ENCODE results near the gene C19orf53. TPM values are rescaled to one million over a fixed set of nuclear protein-coding genes. Genes with fewer than 3 reads are reported as not detected.

The C19orf53 gene
- total and polyA plus RNA-seq, 2 donors (not counting 3 experiments of a cell fraction or from before 2014, with no cell fraction given), result 113 to 239 TPM

DNA sequence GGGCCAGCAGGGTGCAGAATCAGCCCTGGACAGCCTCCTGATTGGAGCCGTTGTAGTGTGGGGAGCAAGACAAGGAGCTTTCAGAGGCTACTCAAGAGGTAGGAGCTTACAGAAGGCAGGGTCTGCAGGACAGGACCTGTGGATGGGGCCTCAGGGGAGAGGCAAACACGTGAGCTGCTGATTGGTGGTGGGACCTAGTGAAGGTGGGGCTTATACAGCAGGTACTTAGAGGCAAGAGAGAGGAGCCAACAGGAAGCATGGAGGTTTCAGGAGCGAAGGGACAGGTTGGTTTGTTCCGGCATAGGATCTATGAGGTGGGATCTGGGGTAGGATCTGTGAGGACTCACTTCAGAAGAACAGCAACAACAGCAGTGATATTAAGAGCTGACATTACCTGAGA is 53.4 kb downstream of the C19orf53 start:
- TF ChIP-seq POLR2A (IDR thresholded peaks at IDR 0.05; ENCODE audit: low read depth, low read length) (no peak), GATA2 (IDR thresholded peaks at IDR 0.05; ENCODE audit: insufficient read depth, insufficient read length, low read depth, low read length) (no peak), POLR2AphosphoS5 (IDR thresholded peaks at IDR 0.05; ENCODE audit: insufficient read depth, low read depth, low read length) (no peak), EZH2 (IDR thresholded peaks at IDR 0.05; ENCODE audit: borderline replicate concordance, low read depth, low read length, severe bottlenecking) (no peak), FOS (IDR thresholded peaks at IDR 0.05; ENCODE audit: borderline replicate concordance, insufficient read depth, low read length) (no peak), MYC (IDR thresholded peaks at IDR 0.05; ENCODE audit: low read depth, low read length) (no peak), JUN (IDR thresholded peaks at IDR 0.05; ENCODE audit: borderline replicate concordance, insufficient read depth, insufficient read length, low read depth) (no peak)
- TF ChIP-seq, protein P1, sequence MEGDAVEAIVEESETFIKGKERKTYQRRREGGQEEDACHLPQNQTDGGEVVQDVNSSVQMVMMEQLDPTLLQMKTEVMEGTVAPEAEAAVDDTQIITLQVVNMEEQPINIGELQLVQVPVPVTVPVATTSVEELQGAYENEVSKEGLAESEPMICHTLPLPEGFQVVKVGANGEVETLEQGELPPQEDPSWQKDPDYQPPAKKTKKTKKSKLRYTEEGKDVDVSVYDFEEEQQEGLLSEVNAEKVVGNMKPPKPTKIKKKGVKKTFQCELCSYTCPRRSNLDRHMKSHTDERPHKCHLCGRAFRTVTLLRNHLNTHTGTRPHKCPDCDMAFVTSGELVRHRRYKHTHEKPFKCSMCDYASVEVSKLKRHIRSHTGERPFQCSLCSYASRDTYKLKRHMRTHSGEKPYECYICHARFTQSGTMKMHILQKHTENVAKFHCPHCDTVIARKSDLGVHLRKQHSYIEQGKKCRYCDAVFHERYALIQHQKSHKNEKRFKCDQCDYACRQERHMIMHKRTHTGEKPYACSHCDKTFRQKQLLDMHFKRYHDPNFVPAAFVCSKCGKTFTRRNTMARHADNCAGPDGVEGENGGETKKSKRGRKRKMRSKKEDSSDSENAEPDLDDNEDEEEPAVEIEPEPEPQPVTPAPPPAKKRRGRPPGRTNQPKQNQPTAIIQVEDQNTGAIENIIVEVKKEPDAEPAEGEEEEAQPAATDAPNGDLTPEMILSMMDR (IDR thresholded peaks at IDR 0.05; ENCODE audit: extremely low read depth in 1 of 2, insufficient read depth in 1 of 2, low read depth in 1 of 2, low read length in 2 of 2), result no peak
- TF ChIP-seq, protein P2, sequence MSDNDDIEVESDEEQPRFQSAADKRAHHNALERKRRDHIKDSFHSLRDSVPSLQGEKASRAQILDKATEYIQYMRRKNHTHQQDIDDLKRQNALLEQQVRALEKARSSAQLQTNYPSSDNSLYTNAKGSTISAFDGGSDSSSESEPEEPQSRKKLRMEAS (IDR thresholded peaks at IDR 0.05; ENCODE audit: insufficient read depth, insufficient read length), result no peak
- intact Hi-C loops (cut with micrococcal nuclease), result loop anchor here (1.0 kb wide), 1 partner anchor 41 kb away; no protein-coding TSS in a partner anchor
- BruUV-seq (replicated peaks), result no TSS peak
- no peaks in the 10 kb centered on the region for H4K20me1 ChIP-seq (replicated peaks; ENCODE audit: control insufficient read depth, extremely low read depth, insufficient read depth, low read length)
- ChIA-PET POLR2A (interaction anchor here (1.6 kb wide), 1 partner anchor 34 kb away, joined by 3 read pairs; no protein-coding TSS in a partner anchor), CTCF (interaction anchor here (0.7 to 1.4 kb wide), 3 partner anchors 29 to 37 kb away, joined by 3 to 15 read pairs (median 3); no protein-coding TSS in a partner anchor)
- dilution Hi-C loops (cut with MboI; ENCODE audit: extremely low pct_ligation_motif_present, low sequenced_read_pairs), result no loop called here
- FAIRE-seq (no peak), DNase-seq (ENCODE audit: low read depth, low spot score) (no peak)
- peaks cover 0 to 35% of the 10 kb centered on the region in 2 experiments for H3K36me3 ChIP-seq (ENCODE audit: control insufficient read depth in 2 of 2, extremely low read depth in 1 of 2, insufficient read depth in 2 of 2, low read length in 2 of 2)
- no peaks in the 10 kb centered on the region for H3K4me1 ChIP-seq (ENCODE audit: control insufficient read depth, extremely low read depth, insufficient read depth, low read length)
- no peak overlapping the region for H3K4me3 ChIP-seq (replicated peaks in 1 of 3; ENCODE audit: insufficient read depth in 1 of 3, low read depth in 1 of 3, low read length in 3 of 3)
- H3K9me3 ChIP-seq (replicated peaks; ENCODE audit: control insufficient read depth, insufficient read depth, low read length), result no peaks in the 10 kb centered on the region
- H3K4me2 ChIP-seq (ENCODE audit: insufficient read depth, low read length), result no peak overlapping the region
- H3K27ac ChIP-seq (ENCODE audit: insufficient read depth, low read depth, low read length), result no peak overlapping the region
- no peaks in the 10 kb centered on the region for H3K9me1 ChIP-seq (replicated peaks; ENCODE audit: control insufficient read depth, extremely low read depth, insufficient read depth, low read length)
- H3K79me2 ChIP-seq (ENCODE audit: control insufficient read depth, insufficient read depth, low read length), result no peaks in the 10 kb centered on the region
- no peaks in the 10 kb centered on the region for H3K27me3 ChIP-seq (ENCODE audit: control insufficient read depth in 2 of 2, insufficient read depth in 2 of 2, low read length in 2 of 2)
- H2AFZ ChIP-seq (ENCODE audit: low read depth, low read length), result no peak overlapping the region
- no peak overlapping the region for H3K9ac ChIP-seq (replicated peaks; ENCODE audit: extremely low read depth, insufficient read depth, low read length)

Small RNA genes within 50 kb of the gene (small RNA-seq; reads per million reads assigned to genes)
- gene RN7SL619P (ENCODE audit: insufficient read depth, insufficient read length, low read depth, low replicate concordance), result not detected

Other genes with a start within 250 kb of the C19orf53 start
- 42.3 and 56.2 TPM in 2 replicates for gene MRI1, start 9.9 kb upstream of the C19orf53 start, total RNA-seq
- 63.2 and 82.4 TPM in 2 replicates for gene MRI1, start 9.9 kb upstream of the C19orf53 start, polyA plus RNA-seq
- 23.1 and 26.6 TPM in 2 replicates for gene ZSWIM4, start 21.0 kb downstream of the C19orf53 start, total RNA-seq
- gene ZSWIM4, start 21.0 kb downstream of the C19orf53 start, polyA plus RNA-seq, result 12.7 and 14.9 TPM in 2 replicates
- 3.4 and 4.4 TPM in 2 replicates for gene NANOS3, start 102.7 kb downstream of the C19orf53 start, total RNA-seq
- gene NANOS3, start 102.7 kb downstream of the C19orf53 start, polyA plus RNA-seq, result 1.0 and 1.5 TPM in 2 replicates
- gene BRME1, start 131.7 kb downstream of the C19orf53 start, total RNA-seq, result 1.5 and 2.5 TPM in 2 replicates
- gene BRME1, start 131.7 kb downstream of the C19orf53 start, polyA plus RNA-seq, result 0.69 and 0.86 TPM in 2 replicates
- 29.8 and 33.7 TPM in 2 replicates for gene CC2D1A, start 131.7 kb downstream of the C19orf53 start, total RNA-seq
- gene CC2D1A, start 131.7 kb downstream of the C19orf53 start, polyA plus RNA-seq, result 13.6 and 14.9 TPM in 2 replicates
- gene PODNL1, start 164.0 kb downstream of the C19orf53 start, total RNA-seq, result 2.0 TPM in 1 of 2 replicates, not detected in the other
- gene PODNL1, start 164.0 kb downstream of the C19orf53 start, polyA plus RNA-seq, result 0.21 and 0.32 TPM in 2 replicates
- gene DCAF15, start 178.1 kb downstream of the C19orf53 start, total RNA-seq, result 42.4 and 47.9 TPM in 2 replicates
- gene DCAF15, start 178.1 kb downstream of the C19orf53 start, polyA plus RNA-seq, result 41.9 and 50.5 TPM in 2 replicates
- 14.4 and 14.7 TPM in 2 replicates for gene RFX1, start 231.9 kb downstream of the C19orf53 start, total RNA-seq
- 2.2 and 2.3 TPM in 2 replicates for gene RFX1, start 231.9 kb downstream of the C19orf53 start, polyA plus RNA-seq